HepG2 (cell line): ENCODE data around the gene ZNF771. TPM values are rescaled to one million over a fixed set of nuclear protein-coding genes. Genes with fewer than 3 reads are reported as not detected.

Source experiments
- EED ChIP-seq: sonication (generic); formaldehyde crosslinking; IDR thresholded peaks from 2 replicates; pipeline ENCODE4 v1.5.0; 2020; ENCODE audit warnings: mild to moderate bottlenecking, missing genetic modification reagents
- FOSL1 ChIP-seq: sonication (generic); formaldehyde crosslinking; IDR thresholded peaks from 2 replicates; pipeline ENCODE4 v1.9.0; 2021; ENCODE audit warnings: missing genetic modification reagents, borderline replicate concordance
- KAT2B ChIP-seq: fragments of 150-350 bp; IDR thresholded peaks from 2 replicates; pipeline ENCODE4 v1.6.1; 2014; ENCODE audit warnings: low read depth, low read length, borderline replicate concordance
- KLF11 ChIP-seq: IDR thresholded peaks from 2 replicates; pipeline ENCODE4 v1.6.1; 2016; ENCODE audit warnings: missing compliant biosample characterization
- NFE2L2 ChIP-seq: fragments of 150-350 bp; IDR thresholded peaks from 2 replicates; pipeline ENCODE4 v1.6.1; 2014; ENCODE audit warnings: low read length
- NKX3-1 ChIP-seq: sonication (generic); formaldehyde crosslinking; IDR thresholded peaks from 2 replicates; pipeline ENCODE4 v1.5.0; 2020; ENCODE audit warnings: missing genetic modification reagents
- SETDB1 ChIP-seq: sonication (generic); formaldehyde crosslinking; IDR thresholded peaks from 2 replicates; pipeline ENCODE4 v1.5.1; 2020; ENCODE audit warnings: missing genetic modification reagents, mild to moderate bottlenecking, borderline replicate concordance
- TARDBP ChIP-seq: sonication (generic); formaldehyde crosslinking; IDR thresholded peaks from 2 replicates; pipeline ENCODE4 v1.8.0; 2022; ENCODE audit warnings: mild to moderate bottlenecking, missing genetic modification reagents
- U2AF1 ChIP-seq: fragments of 200-400 bp; formaldehyde crosslinking; optimal IDR thresholded peaks from 2 replicates; pipeline ENCODE3; 2017; ENCODE audit warnings: mild to moderate bottlenecking, low read depth, low read length
- ZFP62 ChIP-seq: sonication (generic); formaldehyde crosslinking; IDR thresholded peaks from 2 replicates; pipeline ENCODE4 v1.4.0; 2020; ENCODE audit warnings: missing genetic modification reagents
- ZNF20 ChIP-seq: sonication (generic); formaldehyde crosslinking; IDR thresholded peaks from 2 replicates; pipeline ENCODE4 v1.4.0; 2020; ENCODE audit warnings: mild to moderate bottlenecking, moderate library complexity, missing genetic modification reagents
- ZNF326 ChIP-seq: sonication (generic); formaldehyde crosslinking; IDR thresholded peaks from 2 replicates; pipeline ENCODE4 v1.4.0; 2020; ENCODE audit warnings: missing genetic modification reagents, borderline replicate concordance
- ZNF501 ChIP-seq: sonication (generic); formaldehyde crosslinking; IDR thresholded peaks from 2 replicates; pipeline ENCODE4 v1.5.1; 2020; ENCODE audit warnings: mild to moderate bottlenecking, moderate library complexity, missing genetic modification reagents
- ZNF674 ChIP-seq: sonication (generic); formaldehyde crosslinking; IDR thresholded peaks from 2 replicates; pipeline ENCODE4 v1.5.0; 2020; ENCODE audit warnings: low read depth, mild to moderate bottlenecking, missing genetic modification reagents
- ZNF746 ChIP-seq: sonication (generic); formaldehyde crosslinking; IDR thresholded peaks from 2 replicates; pipeline ENCODE4 v1.8.0; 2022; ENCODE audit warnings: mild to moderate bottlenecking, missing genetic modification reagents
- polyA plus RNA-seq, 8 experiments: library from polyadenylated mRNA; depleted of rRNA in 3 of 8; stranded (reverse) in 7 of 8; unstranded in 1 of 8; fragments of >200 nt; fragmentation: Illumina TruSeq in 4 of 8; extraction: Trizol in 4 of 8; gene quantifications; 2 replicates each; pipeline versions ENCODE4 v1.2.1 to v1.2.3, GENCODE V29; 2011 to 2016; ENCODE audit warnings: low read depth in 4 of 8, missing spikeins in 1 of 8, mixed read lengths in 1 of 8; ENCODE audit not compliant: insufficient read depth in 1 of 8
- total RNA-seq, 5 experiments: library from RNA; depleted of rRNA; stranded (reverse); fragments of >200 nt; fragmentation: Illumina TruSeq; extraction: Trizol; gene quantifications; 2 replicates each; pipeline ENCODE4 v1.2.3, GENCODE V29; 2016; ENCODE audit warnings: low read depth in 1 of 5
- TF ChIP-seq, protein P1 (sequence below): sonication (generic); formaldehyde crosslinking; IDR thresholded peaks from 2 replicates; pipeline ENCODE4 v1.5.0; 2020; ENCODE audit warnings: missing genetic modification reagents
- TF ChIP-seq, protein P2 (sequence below): sonication (generic); formaldehyde crosslinking; IDR thresholded peaks from 2 replicates; pipeline ENCODE4 v1.8.0; 2022; ENCODE audit warnings: mild to moderate bottlenecking, missing genetic modification reagents, borderline replicate concordance
- TF ChIP-seq, protein P3 (sequence below): sonication (generic); formaldehyde crosslinking; IDR thresholded peaks from 2 replicates; pipeline ENCODE4 v1.8.0; 2022; ENCODE audit warnings: missing genetic modification reagents, mild to moderate bottlenecking, borderline replicate concordance
- TF ChIP-seq, protein P4 (sequence below): sonication (generic); formaldehyde crosslinking; IDR thresholded peaks from 2 replicates; pipeline ENCODE4 v1.5.1; 2020; ENCODE audit warnings: mild to moderate bottlenecking, moderate library complexity, missing genetic modification reagents
- TF ChIP-seq, protein P5 (sequence below), 2 experiments: sonication (generic) in 1 of 2; formaldehyde crosslinking in 1 of 2; IDR thresholded peaks; 2 replicates each; pipeline versions ENCODE4 v1.4.0 to v1.6.1; 2016 to 2020; ENCODE audit warnings: borderline replicate concordance in 1 of 2, low read depth in 1 of 2, mild to moderate bottlenecking in 1 of 2, missing genetic modification reagents in 1 of 2

ZNF771 gene
- total and polyA plus RNA-seq, 2 of the 13 experiments (the other 11 are each of a cell fraction or from before 2014, with no cell fraction given), result 5.0 to 11.8 TPM

DNA sequence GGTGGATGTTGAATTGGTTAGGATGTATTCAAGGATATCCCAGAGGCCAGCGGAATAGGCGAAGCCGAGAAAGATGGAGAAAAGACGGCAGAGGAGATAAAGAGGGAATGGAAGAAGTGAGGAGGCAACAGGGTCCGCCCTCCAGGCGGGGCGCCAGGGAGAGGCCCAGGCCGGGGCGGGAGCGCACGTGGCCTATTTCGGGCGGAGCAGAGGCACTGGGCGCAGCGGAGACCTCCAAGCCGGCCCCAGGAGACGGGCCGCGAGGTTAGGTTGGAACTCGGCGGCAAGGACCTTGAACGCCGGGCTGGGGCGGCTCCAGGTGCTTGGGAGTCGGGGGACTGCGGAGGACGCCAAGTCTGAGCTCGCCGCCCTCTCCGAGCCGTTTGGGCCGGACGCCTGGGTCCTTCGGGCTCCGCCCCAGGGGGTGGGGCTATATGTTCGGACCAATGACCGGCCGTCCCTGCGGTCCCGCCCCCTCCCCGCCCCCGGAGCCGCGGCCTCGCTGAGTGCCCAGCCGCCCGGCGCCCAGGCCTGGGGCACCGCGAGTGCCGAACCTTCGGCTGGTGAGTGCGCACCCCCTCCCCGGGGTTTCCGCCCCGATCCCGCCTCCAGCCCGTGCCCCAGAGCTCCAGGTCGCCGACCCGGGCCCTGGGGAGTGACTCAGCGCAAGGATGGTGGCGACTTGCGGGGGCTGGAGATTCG lies at the start of gene ZNF771 (continued):
- TF ChIP-seq, protein P1, sequence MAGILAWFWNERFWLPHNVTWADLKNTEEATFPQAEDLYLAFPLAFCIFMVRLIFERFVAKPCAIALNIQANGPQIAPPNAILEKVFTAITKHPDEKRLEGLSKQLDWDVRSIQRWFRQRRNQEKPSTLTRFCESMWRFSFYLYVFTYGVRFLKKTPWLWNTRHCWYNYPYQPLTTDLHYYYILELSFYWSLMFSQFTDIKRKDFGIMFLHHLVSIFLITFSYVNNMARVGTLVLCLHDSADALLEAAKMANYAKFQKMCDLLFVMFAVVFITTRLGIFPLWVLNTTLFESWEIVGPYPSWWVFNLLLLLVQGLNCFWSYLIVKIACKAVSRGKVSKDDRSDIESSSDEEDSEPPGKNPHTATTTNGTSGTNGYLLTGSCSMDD (CRISPR knock-in tag), result no peak
- TF ChIP-seq ZNF746 (CRISPR knock-in tag) (peak; percentile 68; the same call in 1 of the 2 replicates), NKX3-1 (peak; percentile 57; the same call in 1 of the 2 replicates), ZNF326 (CRISPR knock-in tag) (no peak), FOSL1 (CRISPR knock-in tag) (0 out of 2 replicates have a peak, but pooled peaks have one; percentile 4), SETDB1 (CRISPR knock-in tag) (no peak), KAT2B (no peak), U2AF1 (peak; percentile 60), ZNF501 (peak; percentile 93), ZFP62 (no peak), ZNF674 (peak; percentile 88; the same call in 1 of the 2 replicates), EED (CRISPR knock-in tag) (peak; percentile 89), NFE2L2 (no peak), KLF11 (CRISPR knock-in tag) (peak; percentile 97; the same call in 1 of the 2 replicates), ZNF20 (no peak), TARDBP (CRISPR knock-in tag) (peak; percentile 78; the same call in 1 of the 2 replicates)
- TF ChIP-seq, protein P2, sequence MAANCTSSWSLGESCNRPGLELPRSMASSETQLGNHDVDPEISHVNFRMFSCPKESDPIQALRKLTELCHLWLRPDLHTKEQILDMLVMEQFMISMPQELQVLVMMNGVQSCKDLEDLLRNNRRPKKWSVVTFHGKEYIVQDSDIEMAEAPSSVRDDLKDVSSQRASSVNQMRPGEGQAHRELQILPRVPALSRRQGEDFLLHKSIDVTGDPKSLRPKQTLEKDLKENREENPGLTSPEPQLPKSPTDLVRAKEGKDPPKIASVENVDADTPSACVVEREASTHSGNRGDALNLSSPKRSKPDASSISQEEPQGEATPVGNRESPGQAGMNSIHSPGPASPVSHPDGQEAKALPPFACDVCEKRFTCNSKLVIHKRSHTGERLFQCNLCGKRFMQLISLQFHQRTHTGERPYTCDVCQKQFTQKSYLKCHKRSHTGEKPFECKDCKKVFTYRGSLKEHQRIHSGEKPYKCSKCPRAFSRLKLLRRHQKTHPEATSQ (CRISPR knock-in tag), result peak; percentile 94
- TF ChIP-seq, protein P3, sequence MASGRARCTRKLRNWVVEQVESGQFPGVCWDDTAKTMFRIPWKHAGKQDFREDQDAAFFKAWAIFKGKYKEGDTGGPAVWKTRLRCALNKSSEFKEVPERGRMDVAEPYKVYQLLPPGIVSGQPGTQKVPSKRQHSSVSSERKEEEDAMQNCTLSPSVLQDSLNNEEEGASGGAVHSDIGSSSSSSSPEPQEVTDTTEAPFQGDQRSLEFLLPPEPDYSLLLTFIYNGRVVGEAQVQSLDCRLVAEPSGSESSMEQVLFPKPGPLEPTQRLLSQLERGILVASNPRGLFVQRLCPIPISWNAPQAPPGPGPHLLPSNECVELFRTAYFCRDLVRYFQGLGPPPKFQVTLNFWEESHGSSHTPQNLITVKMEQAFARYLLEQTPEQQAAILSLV (CRISPR knock-in tag), result no peak
- TF ChIP-seq, protein P4, sequence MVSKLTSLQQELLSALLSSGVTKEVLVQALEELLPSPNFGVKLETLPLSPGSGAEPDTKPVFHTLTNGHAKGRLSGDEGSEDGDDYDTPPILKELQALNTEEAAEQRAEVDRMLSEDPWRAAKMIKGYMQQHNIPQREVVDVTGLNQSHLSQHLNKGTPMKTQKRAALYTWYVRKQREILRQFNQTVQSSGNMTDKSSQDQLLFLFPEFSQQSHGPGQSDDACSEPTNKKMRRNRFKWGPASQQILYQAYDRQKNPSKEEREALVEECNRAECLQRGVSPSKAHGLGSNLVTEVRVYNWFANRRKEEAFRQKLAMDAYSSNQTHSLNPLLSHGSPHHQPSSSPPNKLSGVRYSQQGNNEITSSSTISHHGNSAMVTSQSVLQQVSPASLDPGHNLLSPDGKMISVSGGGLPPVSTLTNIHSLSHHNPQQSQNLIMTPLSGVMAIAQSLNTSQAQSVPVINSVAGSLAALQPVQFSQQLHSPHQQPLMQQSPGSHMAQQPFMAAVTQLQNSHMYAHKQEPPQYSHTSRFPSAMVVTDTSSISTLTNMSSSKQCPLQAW (CRISPR knock-in tag), result 0 out of 2 replicates have a peak, but pooled peaks have one; percentile 35
- TF ChIP-seq, protein P5, sequence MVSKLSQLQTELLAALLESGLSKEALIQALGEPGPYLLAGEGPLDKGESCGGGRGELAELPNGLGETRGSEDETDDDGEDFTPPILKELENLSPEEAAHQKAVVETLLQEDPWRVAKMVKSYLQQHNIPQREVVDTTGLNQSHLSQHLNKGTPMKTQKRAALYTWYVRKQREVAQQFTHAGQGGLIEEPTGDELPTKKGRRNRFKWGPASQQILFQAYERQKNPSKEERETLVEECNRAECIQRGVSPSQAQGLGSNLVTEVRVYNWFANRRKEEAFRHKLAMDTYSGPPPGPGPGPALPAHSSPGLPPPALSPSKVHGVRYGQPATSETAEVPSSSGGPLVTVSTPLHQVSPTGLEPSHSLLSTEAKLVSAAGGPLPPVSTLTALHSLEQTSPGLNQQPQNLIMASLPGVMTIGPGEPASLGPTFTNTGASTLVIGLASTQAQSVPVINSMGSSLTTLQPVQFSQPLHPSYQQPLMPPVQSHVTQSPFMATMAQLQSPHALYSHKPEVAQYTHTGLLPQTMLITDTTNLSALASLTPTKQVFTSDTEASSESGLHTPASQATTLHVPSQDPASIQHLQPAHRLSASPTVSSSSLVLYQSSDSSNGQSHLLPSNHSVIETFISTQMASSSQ (IDR thresholded peaks at IDR 0.05; ENCODE audit: low read depth), result no peak
- TF ChIP-seq, protein P5 (CRISPR knock-in tag; IDR thresholded peaks at IDR 0.05; ENCODE audit: borderline replicate concordance), result peak; percentile 70; the same call in 1 of the 2 replicates
